Activated T-cell treated with anti-CD3 and anti-CD28 coated beads, Interleukin-2, amount 50 U/mL, for 24 hours (primary cell): Measurements from ENCODE around the gene DISC1.
"Not testable (repeated sequence)": the region's sequence is repeated elsewhere in the genome, so short reads cannot be mapped to it uniquely, and the experiment has no call there.

ENCODE experiments used
- DNase-seq: peaks from one replicate; pipeline ENCODE4 v3.0.0-alpha.2; 2020
- H3K27ac Mint-ChIP-seq: 2 replicates; pipeline ENCODE4 v1.8.0; 2020; ENCODE audit warnings: mild to moderate bottlenecking, mixed read lengths
- H3K27me3 Mint-ChIP-seq: 2 replicates; pipeline ENCODE4 v1.8.0; 2020; ENCODE audit warnings: mixed read lengths
- H3K36me3 Mint-ChIP-seq: 2 replicates; pipeline ENCODE4 v1.8.0; 2020; ENCODE audit warnings: low read depth, mixed read lengths
- H3K4me1 Mint-ChIP-seq: 2 replicates; pipeline ENCODE4 v1.8.0; 2020; ENCODE audit warnings: low read depth, mixed read lengths
- H3K4me3 Mint-ChIP-seq: 2 replicates; pipeline ENCODE4 v1.8.0; 2020; ENCODE audit warnings: mild to moderate bottlenecking, moderate library complexity, mixed read lengths
- H3K9me3 Mint-ChIP-seq: 2 replicates; pipeline ENCODE4 v1.8.0; 2020; ENCODE audit warnings: mixed read lengths

Gene DISC1

GRCh38 chr1:231750818-231751362 is 124.3 kb downstream of the DISC1 start:
- Mint-ChIP-seq H3K4me3 (no peak overlapping the region), H3K36me3 (peaks cover 48% of the 10 kb centered on the region), H3K27ac (no peak overlapping the region)

GRCh38 chr1:231751415-231751814 is 124.8 kb downstream of the DISC1 start:
- Mint-ChIP-seq H3K9me3 (peaks cover 17% of the 10 kb centered on the region), H3K27ac (no peak overlapping the region), H3K4me3 (no peak overlapping the region), H3K36me3 (peaks cover 48% of the 10 kb centered on the region), H3K27me3 (no peaks in the 10 kb centered on the region), H3K4me1 (no peaks in the 10 kb centered on the region)
- DNase-seq, result no peak

More at GRCh38 chr1:231750818-231751362, 124.3 kb downstream of the DISC1 start:
- H3K27me3 Mint-ChIP-seq, result no peaks in the 10 kb centered on the region
- DNase-seq, result no peak
- H3K4me1 Mint-ChIP-seq, result no peaks in the 10 kb centered on the region
- H3K9me3 Mint-ChIP-seq, result peaks cover 17% of the 10 kb centered on the region

- no peak overlapping the region for H3K4me3 Mint-ChIP-seq
- H3K4me1 Mint-ChIP-seq, result no peaks in the 10 kb centered on the region
- H3K9me3 Mint-ChIP-seq, result peaks cover 17% of the 10 kb centered on the region
- H3K27me3 Mint-ChIP-seq, result no peaks in the 10 kb centered on the region
- peaks cover 48% of the 10 kb centered on the region for H3K36me3 Mint-ChIP-seq
- no peak overlapping the region for H3K27ac Mint-ChIP-seq
- no peak for DNase-seq
Measured at GRCh38 chr1:231753313-231753712, 126.7 kb downstream of the DISC1 start.

DNA sequence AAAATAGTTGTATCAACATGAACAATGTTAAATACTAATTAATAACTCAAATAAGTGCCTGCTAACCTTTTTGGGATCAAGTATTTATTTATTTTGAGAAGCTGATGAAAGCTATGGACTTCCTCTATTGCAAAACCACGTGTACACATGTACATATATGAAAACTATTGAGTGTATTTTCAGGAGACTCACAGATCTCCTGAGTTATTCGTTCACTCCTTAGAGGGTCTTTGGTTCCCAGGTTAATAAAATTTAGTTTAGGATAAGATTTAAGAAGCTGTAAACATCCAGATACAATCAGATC is 130.5 kb downstream of the DISC1 start:
- Mint-ChIP-seq H3K4me3 (no peak overlapping the region), H3K4me1 (no peaks in the 10 kb centered on the region), H3K27ac (no peak overlapping the region)

DNA sequence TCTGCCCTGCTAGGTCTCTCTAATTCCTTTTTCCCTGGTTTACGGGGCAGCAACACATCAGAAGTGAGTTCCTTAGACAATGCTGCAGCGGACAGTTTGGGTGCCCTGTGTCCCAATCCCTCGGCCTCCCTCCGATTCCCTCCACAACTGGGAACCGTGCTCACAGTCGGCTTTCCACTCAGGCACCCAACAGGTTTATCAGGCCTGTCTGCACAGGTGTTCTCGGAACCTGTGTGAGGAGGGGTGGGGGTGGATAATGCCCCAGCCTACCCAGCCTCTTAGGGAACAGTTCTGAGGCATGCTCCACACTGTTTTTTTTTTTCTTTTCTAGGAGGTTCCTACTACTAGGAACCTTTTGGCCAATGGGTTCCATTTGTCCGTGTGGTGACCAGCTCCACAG is 131.2 kb downstream of the DISC1 start:
- H3K4me1 Mint-ChIP-seq, result no peaks in the 10 kb centered on the region
- peaks cover 3% of the 10 kb centered on the region for H3K9me3 Mint-ChIP-seq
- peaks cover 19% of the 10 kb centered on the region for H3K36me3 Mint-ChIP-seq
- DNase-seq, result no peak
- no peaks in the 10 kb centered on the region for H3K27me3 Mint-ChIP-seq
- no peak overlapping the region for H3K27ac Mint-ChIP-seq
- H3K4me3 Mint-ChIP-seq, result no peak overlapping the region

More for the DNA sequence above, 130.5 kb downstream of the DISC1 start:
- Mint-ChIP-seq H3K9me3 (peaks cover 9% of the 10 kb centered on the region), H3K36me3 (peaks cover 26% of the 10 kb centered on the region), H3K27me3 (no peaks in the 10 kb centered on the region)
- no peak for DNase-seq

DNA sequence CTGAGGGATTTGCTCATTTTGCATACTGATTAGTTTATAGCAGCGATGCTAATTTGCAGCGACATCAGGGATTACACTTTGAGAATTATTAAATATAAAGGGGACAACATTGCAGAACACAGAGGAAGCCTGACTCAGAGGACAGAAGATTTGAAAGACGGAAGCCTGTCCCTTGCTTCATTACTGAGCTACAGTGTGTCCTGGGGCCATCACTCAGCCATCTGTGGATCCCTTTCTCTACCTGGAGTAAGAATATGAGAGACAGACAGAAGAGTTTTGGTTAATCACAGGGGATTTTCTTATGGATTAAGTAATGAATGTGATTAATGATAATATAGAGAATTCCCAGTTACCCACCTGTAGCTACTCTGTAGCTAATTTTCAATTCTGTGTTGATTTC is 134.7 kb downstream of the DISC1 start:
- Mint-ChIP-seq H3K36me3 (peaks cover 3% of the 10 kb centered on the region), H3K4me1 (no peaks in the 10 kb centered on the region), H3K27me3 (no peaks in the 10 kb centered on the region), H3K4me3 (no peak overlapping the region), H3K9me3 (no peaks in the 10 kb centered on the region), H3K27ac (no peak overlapping the region)
- DNase-seq, result no peak

DNA sequence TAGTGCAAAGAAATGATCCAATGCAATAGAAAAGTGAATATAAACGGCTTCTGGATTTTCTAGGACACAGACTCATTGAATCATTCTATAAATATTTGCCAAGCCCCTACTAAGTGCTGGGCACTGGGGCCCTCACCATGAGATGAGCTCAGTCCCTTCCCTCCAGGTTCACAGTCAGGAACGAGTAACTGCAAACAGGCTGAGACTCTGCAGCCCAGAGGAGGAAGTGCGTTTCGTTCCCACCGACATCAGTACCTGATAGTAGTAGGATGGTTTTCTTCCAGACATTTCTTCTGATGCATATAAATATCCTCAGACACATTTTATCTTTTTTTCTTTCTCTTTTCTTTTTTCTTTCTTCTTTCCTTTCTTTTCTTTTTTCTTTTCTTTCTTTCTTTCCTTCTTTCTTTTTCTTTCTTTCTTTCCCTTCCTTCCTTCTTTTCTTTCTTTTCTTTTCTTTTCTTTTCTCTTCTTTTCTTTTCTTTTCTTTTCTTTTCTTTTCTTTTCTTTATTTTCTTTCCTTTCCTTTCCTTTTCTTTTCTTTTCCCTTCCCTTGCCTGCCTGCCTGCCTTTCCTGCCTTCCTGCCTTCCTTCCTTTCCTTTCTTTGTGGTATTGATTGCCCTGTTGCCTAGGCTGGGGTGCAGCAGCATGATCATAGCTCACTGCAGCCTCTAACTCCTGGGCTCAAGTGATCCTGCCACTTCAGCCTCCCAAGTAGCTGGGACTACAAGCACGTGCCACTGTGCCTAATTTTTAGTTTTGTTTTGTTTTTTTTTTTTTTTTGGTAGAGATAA is 135.4 kb downstream of the DISC1 start:
- H3K27ac Mint-ChIP-seq, result no peak overlapping the region
- H3K4me1 Mint-ChIP-seq, result no peaks in the 10 kb centered on the region
- DNase-seq, result no peak
- no peaks in the 10 kb centered on the region for H3K27me3 Mint-ChIP-seq
- H3K9me3 Mint-ChIP-seq, result no peaks in the 10 kb centered on the region
- no peak overlapping the region for H3K4me3 Mint-ChIP-seq
- peaks cover 3% of the 10 kb centered on the region for H3K36me3 Mint-ChIP-seq

DNA sequence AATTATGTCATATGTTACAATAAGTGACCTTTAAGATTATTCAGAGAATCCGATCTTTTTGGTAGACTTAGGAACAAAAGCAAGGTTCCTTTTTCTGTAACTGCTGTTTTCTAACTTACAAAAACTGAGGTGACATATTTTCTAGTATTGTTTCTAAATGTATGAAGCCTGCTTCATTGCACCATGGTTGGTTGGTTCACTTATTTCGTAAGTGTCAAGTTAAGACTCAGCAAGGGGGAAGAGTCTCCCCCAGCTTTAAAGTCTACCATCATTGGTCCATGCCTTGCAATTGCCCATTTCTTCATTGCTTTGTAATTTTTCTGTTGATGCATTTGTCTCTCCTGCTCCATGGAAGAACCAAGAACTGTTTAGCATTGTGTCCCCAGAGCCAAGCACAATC is 136.9 kb downstream of the DISC1 start:
- no peaks in the 10 kb centered on the region for H3K27me3 Mint-ChIP-seq
- no peak overlapping the region for H3K4me3 Mint-ChIP-seq
- no peaks in the 10 kb centered on the region for H3K9me3 Mint-ChIP-seq
- peaks cover 12% of the 10 kb centered on the region for H3K36me3 Mint-ChIP-seq
- no peak for DNase-seq
- no peak overlapping the region for H3K27ac Mint-ChIP-seq
- H3K4me1 Mint-ChIP-seq, result no peaks in the 10 kb centered on the region

GRCh38 chr1:231765825-231766224 is 139.2 kb downstream of the DISC1 start:
- not testable (repeated sequence) for H3K27ac Mint-ChIP-seq, H3K9me3 Mint-ChIP-seq, DNase-seq, H3K27me3 Mint-ChIP-seq, H3K4me1 Mint-ChIP-seq, H3K4me3 Mint-ChIP-seq
- H3K36me3 Mint-ChIP-seq, result peaks cover 19% of the 10 kb centered on the region

- H3K9me3 Mint-ChIP-seq, result no peaks in the 10 kb centered on the region
- DNase-seq, result no peak
- no peaks in the 10 kb centered on the region for H3K27me3 Mint-ChIP-seq
- no peaks in the 10 kb centered on the region for H3K4me1 Mint-ChIP-seq
- peaks cover 34% of the 10 kb centered on the region for H3K36me3 Mint-ChIP-seq
- H3K27ac Mint-ChIP-seq, result no peak overlapping the region
- H3K4me3 Mint-ChIP-seq, result no peak overlapping the region
Measured at GRCh38 chr1:231767471-231767870, 140.9 kb downstream of the DISC1 start.

DNA sequence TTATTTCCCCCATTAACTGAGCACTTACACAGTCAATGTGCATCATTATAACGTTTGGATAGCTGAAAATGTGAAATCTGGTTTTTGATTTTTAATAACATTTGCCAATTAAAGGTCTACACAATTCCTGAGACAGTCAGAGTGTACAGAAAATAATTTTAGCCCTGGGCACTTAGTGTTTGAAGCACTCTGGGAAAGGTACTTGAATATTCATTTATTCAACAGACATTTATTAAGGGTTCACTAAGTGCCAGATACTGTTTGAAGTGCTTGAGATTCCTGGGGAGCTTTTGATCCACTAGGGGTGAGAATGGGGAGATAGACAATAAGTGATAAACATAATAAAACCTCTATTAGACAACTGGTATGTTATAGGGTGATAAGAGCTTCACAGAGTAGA is 141.8 kb downstream of the DISC1 start:
- H3K27me3 Mint-ChIP-seq, result no peaks in the 10 kb centered on the region
- no peak overlapping the region for H3K4me3 Mint-ChIP-seq
- no peaks in the 10 kb centered on the region for H3K9me3 Mint-ChIP-seq
- H3K27ac Mint-ChIP-seq, result no peak overlapping the region
- no peak for DNase-seq
- peaks cover 36% of the 10 kb centered on the region for H3K36me3 Mint-ChIP-seq
- H3K4me1 Mint-ChIP-seq, result no peaks in the 10 kb centered on the region

- Mint-ChIP-seq H3K4me3 (no peak overlapping the region), H3K9me3 (no peaks in the 10 kb centered on the region), H3K27ac (no peak overlapping the region), H3K27me3 (no peaks in the 10 kb centered on the region), H3K4me1 (no peaks in the 10 kb centered on the region), H3K36me3 (peaks cover 49% of the 10 kb centered on the region)
- DNase-seq, result no peak
Measured at GRCh38 chr1:231770506-231771175, 144.1 kb downstream of the DISC1 start.

DNA sequence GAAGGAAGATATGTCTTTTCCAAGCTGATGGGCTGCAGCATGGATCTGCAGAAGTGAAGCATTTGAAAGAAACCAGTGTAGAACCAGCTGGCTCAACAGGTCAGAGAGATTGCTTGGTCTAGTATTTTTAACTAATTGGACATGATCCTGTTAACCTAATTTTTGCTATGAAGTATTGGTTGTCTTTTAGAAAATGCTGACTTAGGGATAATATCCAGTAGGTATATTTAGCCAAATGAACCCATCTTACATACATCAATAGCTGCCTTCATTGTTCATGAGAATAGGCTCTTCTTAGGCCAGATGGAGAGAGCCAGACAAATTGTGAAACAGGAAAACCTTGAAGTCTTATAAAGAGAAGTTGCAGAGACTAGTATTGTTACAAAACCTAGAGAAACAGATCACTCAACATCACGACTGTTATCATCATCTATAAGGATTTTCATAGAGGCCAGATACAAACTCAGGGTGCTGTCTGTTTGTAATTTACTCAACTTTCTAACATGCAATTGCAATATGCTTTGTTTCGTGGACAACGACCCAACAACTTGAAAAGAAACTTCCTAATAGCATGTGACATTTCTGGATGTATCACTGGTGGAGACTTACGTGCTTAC is 148.2 kb downstream of the DISC1 start:
- Mint-ChIP-seq H3K4me3 (no peak overlapping the region), H3K27ac (no peak overlapping the region), H3K36me3 (peaks cover 50% of the 10 kb centered on the region), H3K9me3 (no peaks in the 10 kb centered on the region), H3K4me1 (no peaks in the 10 kb centered on the region), H3K27me3 (no peaks in the 10 kb centered on the region)
- DNase-seq, result no peak

DNA sequence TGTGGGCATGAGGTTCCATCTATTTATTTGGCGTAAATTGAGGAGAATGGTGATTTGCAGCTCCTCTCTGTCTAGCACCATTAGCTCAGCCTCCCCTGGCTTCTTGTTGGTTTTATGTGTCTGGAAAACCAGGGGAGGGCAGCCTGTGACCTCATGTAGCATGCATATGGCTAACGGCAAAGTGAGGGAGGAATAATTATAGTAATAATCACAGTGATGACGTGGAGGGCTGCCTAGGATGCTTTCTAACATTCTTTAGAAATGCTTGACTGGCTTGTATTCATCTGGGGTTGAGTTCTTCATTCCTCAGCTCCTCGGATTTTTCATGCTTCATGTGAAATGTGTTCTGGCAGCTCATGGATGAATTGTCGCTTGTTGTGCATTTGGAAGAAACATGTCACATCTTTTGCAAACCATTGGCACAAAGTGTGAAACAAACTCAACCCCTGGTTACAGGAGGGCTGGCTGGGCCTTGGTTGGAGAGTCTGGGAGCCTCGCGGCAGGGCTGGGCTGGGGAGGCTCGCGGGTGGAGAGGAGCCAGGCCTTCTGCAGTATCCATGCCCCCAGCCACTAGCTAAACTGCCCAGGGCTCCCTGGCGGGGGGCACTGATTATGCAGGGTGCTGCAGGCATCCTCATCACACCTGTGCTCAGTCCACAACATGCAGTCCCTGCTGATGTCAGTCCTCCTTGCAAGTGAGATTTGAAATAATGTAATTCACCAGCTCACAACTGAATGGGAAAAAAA is 149.6 kb downstream of the DISC1 start:
- peaks cover 37% of the 10 kb centered on the region for H3K36me3 Mint-ChIP-seq
- no peak overlapping the region for H3K4me3 Mint-ChIP-seq
- no peak for DNase-seq
- no peaks in the 10 kb centered on the region for H3K27me3 Mint-ChIP-seq
- no peaks in the 10 kb centered on the region for H3K9me3 Mint-ChIP-seq
- H3K27ac Mint-ChIP-seq, result no peak overlapping the region
- H3K4me1 Mint-ChIP-seq, result no peaks in the 10 kb centered on the region
